Measurements from ENCODE around the gene STIMATE.

GRCh38 chr3:52834871-52835501 lies 62.4 kb downstream of the STIMATE start, which contains the start of gene MUSTN1:
- no peak for TF ChIP-seq CTCF (IDR thresholded peaks at IDR 0.05 in 8 of 11, conservative IDR thresholded peaks at IDR 0.05 in 3 of 11)
- no peak for TF ChIP-seq POLR2AphosphoS5 (IDR thresholded peaks at IDR 0.05)

Data from spleen (tissue), 7 donors.